HepG2 (cell line): ENCODE results near the gene BCAS4. TPM values are rescaled to one million over a fixed set of nuclear protein-coding genes. Genes with fewer than 3 reads are reported as not detected.
A peak's percentile ranks its signal among the peaks of the same experiment; 100 is the strongest.

Experiments
- CEBPZ ChIP-seq: IDR thresholded peaks from 2 replicates; pipeline ENCODE4 v1.6.1; 2012; ENCODE audit warnings: low read length, improper control_type of control experiment
- FOXO4 ChIP-seq: sonication (generic); formaldehyde crosslinking; conservative IDR thresholded peaks from 2 replicates; pipeline ENCODE4 v1.8.1; 2023; ENCODE audit warnings: missing genetic modification reagents
- IRF1 ChIP-seq: sonication (generic); formaldehyde crosslinking; IDR thresholded peaks from 2 replicates; pipeline ENCODE4 v1.4.0; 2020; ENCODE audit warnings: low read depth, mild to moderate bottlenecking, missing genetic modification reagents
- KLF12 ChIP-seq: sonication (generic); formaldehyde crosslinking; IDR thresholded peaks from 2 replicates; pipeline ENCODE4 v1.4.0; 2020; ENCODE audit warnings: missing genetic modification reagents, borderline replicate concordance
- PAXIP1 ChIP-seq: sonication (generic); formaldehyde crosslinking; conservative IDR thresholded peaks from 2 replicates; pipeline ENCODE4 v1.4.0; 2020; ENCODE audit warnings: mild to moderate bottlenecking, missing genetic modification reagents, moderate library complexity
- RELA ChIP-seq: sonication (generic); formaldehyde crosslinking; IDR thresholded peaks from 2 replicates; pipeline ENCODE4 v1.4.0; 2020; ENCODE audit warnings: missing genetic modification reagents
- SP2 ChIP-seq: sonication (generic); formaldehyde crosslinking; IDR thresholded peaks from 2 replicates; pipeline ENCODE4 v1.5.1; 2020; ENCODE audit warnings: mild to moderate bottlenecking, missing genetic modification reagents
- ZBTB33 ChIP-seq: sonication (generic); formaldehyde crosslinking; IDR thresholded peaks from 2 replicates; pipeline ENCODE4 v1.4.0; 2020; ENCODE audit warnings: missing genetic modification reagents
- ZFP36L1 ChIP-seq: sonication (generic); formaldehyde crosslinking; IDR thresholded peaks from 2 replicates; pipeline ENCODE4 v1.8.0; 2022; ENCODE audit warnings: mild to moderate bottlenecking, missing genetic modification reagents, moderate library complexity
- ZNF230 ChIP-seq: sonication (generic); formaldehyde crosslinking; IDR thresholded peaks from 2 replicates; pipeline ENCODE4 v1.4.0; 2020; ENCODE audit warnings: mild to moderate bottlenecking, missing genetic modification reagents
- ZNF746 ChIP-seq: sonication (generic); formaldehyde crosslinking; IDR thresholded peaks from 2 replicates; pipeline ENCODE4 v1.8.0; 2022; ENCODE audit warnings: mild to moderate bottlenecking, missing genetic modification reagents
- ZNF770 ChIP-seq: sonication (generic); formaldehyde crosslinking; IDR thresholded peaks from 2 replicates; pipeline ENCODE4 v1.5.0; 2020; ENCODE audit warnings: mild to moderate bottlenecking, missing genetic modification reagents
- ZNF883 ChIP-seq: sonication (generic); formaldehyde crosslinking; IDR thresholded peaks from 2 replicates; pipeline ENCODE4 v1.5.1; 2020; ENCODE audit warnings: mild to moderate bottlenecking, missing genetic modification reagents; ENCODE audit errors: not compliant biosample characterization
- ZZZ3 ChIP-seq: sonication (generic); formaldehyde crosslinking; IDR thresholded peaks from 2 replicates; pipeline ENCODE4 v1.4.0; 2020; ENCODE audit warnings: missing genetic modification reagents, mild to moderate bottlenecking, borderline replicate concordance
- polyA plus RNA-seq, 8 experiments: library from polyadenylated mRNA; depleted of rRNA in 3 of 8; stranded (reverse) in 7 of 8; unstranded in 1 of 8; fragments of >200 nt; fragmentation: Illumina TruSeq in 4 of 8; extraction: Trizol in 4 of 8; gene quantifications; 2 replicates each; pipeline versions ENCODE4 v1.2.1 to v1.2.3, GENCODE V29; 2011 to 2016; ENCODE audit warnings: low read depth in 4 of 8, missing spikeins in 1 of 8, mixed read lengths in 1 of 8; ENCODE audit not compliant: insufficient read depth in 1 of 8
- total RNA-seq, 5 experiments: library from RNA; depleted of rRNA; stranded (reverse); fragments of >200 nt; fragmentation: Illumina TruSeq; extraction: Trizol; gene quantifications; 2 replicates each; pipeline ENCODE4 v1.2.3, GENCODE V29; 2016; ENCODE audit warnings: low read depth in 1 of 5

The BCAS4 gene
- total and polyA plus RNA-seq, 2 of the 13 experiments (the other 11 are each of a cell fraction or from before 2014, with no cell fraction given): 7.2 to 8.0 TPM

GRCh38 chr20:50746138-50746940, 48.5 kb upstream of the BCAS4 start (continued):
- TF ChIP-seq ZBTB33 (CRISPR knock-in tag) (peak; percentile 43; the same call in 1 of the 2 replicates), ZNF883 (CRISPR knock-in tag) (no peak), ZZZ3 (CRISPR knock-in tag) (no peak), ZFP36L1 (peak; percentile 40; the same call in 1 of the 2 replicates), SP2 (CRISPR knock-in tag) (no peak), RELA (no peak), FOXO4 (no peak), CEBPZ (no peak), ZNF230 (CRISPR knock-in tag) (no peak), KLF12 (CRISPR knock-in tag) (no peak), ZNF746 (CRISPR knock-in tag) (no peak; the same call in 1 of the 2 replicates), ZNF770 (CRISPR knock-in tag) (no peak), PAXIP1 (CRISPR knock-in tag) (peak; percentile 97), IRF1 (CRISPR knock-in tag) (no peak)
